CD4-positive, alpha-beta memory T cell (primary cell): ENCODE results near the gene SS18L1. TPM values are rescaled to one million over a fixed set of nuclear protein-coding genes. Genes with fewer than 3 reads are reported as not detected.
"Not testable (repeated sequence)": the region's sequence is repeated elsewhere in the genome, so short reads cannot be mapped to it uniquely, and the experiment has no call there.

Experiments used
- CTCF ChIA-PET: fragments of 350-600 bp; sonication (Branson Sonifier 250); formaldehyde crosslinking; loops from one replicate; lab custom pipeline; 2021; ENCODE audit warnings: inconsistent platforms; ENCODE audit not compliant: partially characterized antibody; lab: Charles Lee
- POLR2A ChIA-PET: fragments of 350-600 bp; sonication (Branson Sonifier 250); formaldehyde crosslinking; loops from one replicate; lab custom pipeline; 2021; ENCODE audit not compliant: partially characterized antibody; lab: Charles Lee
- DNase-seq, 5 donors: peaks; one replicate each; pipeline versions ENCODE4 v3.0.0 to v3.0.0-alpha.2; 2020 to 2022; ENCODE audit warnings: mixed read lengths in 1 of 5
- H3K27ac ChIP-seq: one replicate; pipeline ENCODE4 v1.7.0; 2013; ENCODE audit warnings: low read depth, low read length
- H3K27me3 ChIP-seq: 2 replicates; pipeline ENCODE4 v1.7.0; 2013; ENCODE audit warnings: mild to moderate bottlenecking, low read length, moderate library complexity; ENCODE audit not compliant: insufficient read depth
- H3K36me3 ChIP-seq: 2 replicates; pipeline ENCODE4 v1.7.0; 2013; ENCODE audit warnings: mild to moderate bottlenecking, low read length, moderate library complexity; ENCODE audit not compliant: insufficient read depth
- H3K4me1 ChIP-seq: 2 replicates; pipeline ENCODE4 v1.7.0; 2013; ENCODE audit warnings: mild to moderate bottlenecking, low read length, moderate library complexity; ENCODE audit not compliant: insufficient read depth
- H3K4me3 ChIP-seq, 2 donors: one replicate each; pipeline ENCODE4 v1.7.0; 2013; ENCODE audit warnings: low read length in 2 of 2, mild to moderate bottlenecking in 1 of 2
- H3K9me3 ChIP-seq, 2 donors: one replicate each; pipeline ENCODE4 v1.7.0; 2013; ENCODE audit warnings: low read length in 2 of 2, control low read depth in 1 of 2; ENCODE audit not compliant: control insufficient read depth in 1 of 2
- H3K27ac Mint-ChIP-seq, 7 donors: one replicate each; pipeline ENCODE4 v1.8.0; 2020 to 2021; ENCODE audit warnings: mixed read lengths in 7 of 7, mild to moderate bottlenecking in 6 of 7, inconsistent platforms in 3 of 7, moderate library complexity in 3 of 7
- H3K27me3 Mint-ChIP-seq, 2 donors: one replicate each; pipeline ENCODE4 v1.8.0; 2020 to 2021; ENCODE audit warnings: mixed read lengths in 2 of 2
- H3K36me3 Mint-ChIP-seq, 2 donors: one replicate each; pipeline ENCODE4 v1.8.0; 2020 to 2021; ENCODE audit warnings: mixed read lengths in 2 of 2, inconsistent platforms in 1 of 2, mild to moderate bottlenecking in 1 of 2
- H3K4me1 Mint-ChIP-seq, 4 donors: one replicate each; pipeline ENCODE4 v1.8.0; 2020 to 2021; ENCODE audit warnings: mixed read lengths in 4 of 4, mild to moderate bottlenecking in 1 of 4
- H3K4me3 Mint-ChIP-seq, 8 donors: one replicate each; pipeline ENCODE4 v1.8.0; 2020 to 2021; ENCODE audit warnings: mixed read lengths in 8 of 8, mild to moderate bottlenecking in 7 of 8, moderate library complexity in 6 of 8, inconsistent platforms in 3 of 8
- H3K9me3 Mint-ChIP-seq, 8 donors: one replicate each; pipeline ENCODE4 v1.8.0; 2020 to 2021; ENCODE audit warnings: mixed read lengths in 8 of 8, mild to moderate bottlenecking in 5 of 8, inconsistent platforms in 3 of 8, moderate library complexity in 1 of 8
- intact Hi-C: fragments of 100-400 bp; cut with micrococcal nuclease; formaldehyde crosslinking; loops from one replicate; pipeline ENCODE4 v1.15.1; 2023
- polyA plus RNA-seq, 2 donors: library from polyadenylated mRNA; unstranded; fragments of 300-500 nt; fragmentation: Illumina TruSeq; gene quantifications; one replicate each; pipeline ENCODE4 v1.2.3, GENCODE V29; 2021
- total RNA-seq, 2 experiments: library from RNA; stranded (reverse); gene quantifications; one replicate each; pipeline ENCODE4 v1.2.3, GENCODE V29; 2021

SS18L1 gene
- total and polyA plus RNA-seq, 4 experiments from 2014 or later: 0.71 to 24.8 (median 12.0) TPM

DNA sequence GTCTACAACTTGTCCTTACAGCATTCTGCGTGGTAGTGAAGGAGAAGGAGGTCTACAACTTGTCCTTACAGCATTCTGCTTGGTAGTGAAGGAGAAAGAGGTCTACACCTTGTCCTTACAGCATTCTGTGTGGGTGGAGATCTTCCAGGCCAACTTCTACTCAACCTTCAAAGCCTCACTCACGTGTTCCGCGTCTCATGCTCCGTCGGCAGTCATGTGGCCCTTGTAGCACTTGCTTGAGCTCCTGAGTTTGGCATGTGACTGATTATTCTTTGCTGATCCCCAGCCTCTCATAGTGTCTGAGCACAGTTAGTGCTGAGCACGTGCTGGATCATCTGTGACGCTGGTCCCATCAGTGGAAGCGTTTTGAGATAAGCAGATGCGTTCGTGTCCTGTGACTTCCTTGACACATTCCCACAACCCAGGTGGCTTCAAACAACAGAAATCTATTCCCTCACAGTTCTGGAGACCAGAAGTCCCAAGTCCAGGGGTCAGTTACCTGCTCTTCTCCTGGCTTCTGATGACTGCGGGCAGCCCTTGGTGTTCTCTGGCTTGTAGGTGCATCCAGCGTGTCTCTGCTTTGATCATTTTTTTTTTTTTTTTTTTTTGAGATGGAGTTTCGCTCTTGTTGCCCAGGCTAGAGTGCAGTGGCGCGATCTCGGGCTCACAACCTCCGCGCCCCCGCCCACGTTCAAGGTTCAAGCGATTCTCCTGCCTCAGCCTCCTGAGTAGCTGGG lies 2.6 kb downstream of the SS18L1 start:
- no peaks in the 10 kb centered on the region for H3K27me3 ChIP-seq
- H3K36me3 Mint-ChIP-seq: peaks cover 0 to 18% of the 10 kb centered on the region in 2 donors
- H3K4me3 ChIP-seq: no peak overlapping the region
- no peak overlapping the region for H3K27ac ChIP-seq
- H3K4me1 ChIP-seq: peaks cover 28% of the 10 kb centered on the region
- H3K9me3 Mint-ChIP-seq: peaks cover 0 to 2% (median 0%) of the 10 kb centered on the region in 8 donors
- ChIA-PET POLR2A (interaction anchor here (5.4 to 5.7 kb wide), 2 partner anchors 24 to 79 kb away, joined by 64 to 115 read pairs; partner anchors contain the start of genes LSM14B and TAF4), CTCF (interaction anchor here (1.0 to 1.6 kb wide), 2 partner anchors 135 to 136 kb away, joined by 3 to 5 read pairs; no protein-coding TSS in a partner anchor)
- no peaks in the 10 kb centered on the region for H3K36me3 ChIP-seq
- peak overlapping the region in 2 of 7 donors; percentile 15 to 87 for H3K27ac Mint-ChIP-seq
- intact Hi-C loops: no loop called here
- peak overlapping the region in 4 of 8 donors; percentile 12 to 87 (median 32) for H3K4me3 Mint-ChIP-seq
- H3K4me1 Mint-ChIP-seq: peaks cover 34 to 58% (median 42%) of the 10 kb centered on the region in 4 donors
- H3K27me3 Mint-ChIP-seq: no peaks in the 10 kb centered on the region
- no peak for DNase-seq
- H3K9me3 ChIP-seq: no peaks in the 10 kb centered on the region

DNA sequence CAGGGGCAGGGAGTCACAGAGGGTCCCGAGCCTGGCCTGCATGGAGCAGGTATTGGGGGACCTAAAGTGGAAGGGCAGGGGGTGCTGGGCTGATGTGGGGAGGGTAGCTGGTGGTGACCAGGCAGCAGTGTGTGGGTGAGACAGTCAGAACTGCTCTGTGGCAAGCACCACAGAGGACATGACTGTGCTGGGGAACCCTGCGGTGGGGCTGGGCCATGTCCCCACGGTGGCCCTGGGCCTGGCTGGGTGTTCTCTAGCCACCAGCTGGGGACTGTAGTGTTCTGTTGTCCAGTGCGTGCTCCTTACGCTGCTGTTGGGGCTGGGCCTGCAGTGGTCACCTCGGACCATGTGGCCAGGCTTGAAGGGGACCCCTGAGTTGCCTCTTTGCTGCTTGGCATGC lies 3.6 kb downstream of the SS18L1 start:
- Mint-ChIP-seq H3K27me3 (no peaks in the 10 kb centered on the region), H3K4me3 (no peak overlapping the region), H3K36me3 (peaks cover 2 to 8% of the 10 kb centered on the region in 2 donors), H3K27ac (peak overlapping the region in 1 of 7 donors; percentile 16), H3K4me1 (peaks cover 25 to 49% (median 34%) of the 10 kb centered on the region in 4 donors), H3K9me3 (no peaks in the 10 kb centered on the region)
- Histone ChIP-seq H3K9me3 (no peaks in the 10 kb centered on the region), H3K4me3 (no peak overlapping the region), H3K4me1 (peaks cover 19% of the 10 kb centered on the region), H3K27me3 (no peaks in the 10 kb centered on the region), H3K36me3 (no peaks in the 10 kb centered on the region), H3K27ac (no peak overlapping the region)
- POLR2A ChIA-PET: interaction anchor here (0.9 kb wide), 1 partner anchor 82 kb away, joined by 3 read pairs; the partner anchor contains the start of gene TAF4
- CTCF ChIA-PET: no interaction called here
- no peak for DNase-seq
- intact Hi-C loops: no loop called here

DNA sequence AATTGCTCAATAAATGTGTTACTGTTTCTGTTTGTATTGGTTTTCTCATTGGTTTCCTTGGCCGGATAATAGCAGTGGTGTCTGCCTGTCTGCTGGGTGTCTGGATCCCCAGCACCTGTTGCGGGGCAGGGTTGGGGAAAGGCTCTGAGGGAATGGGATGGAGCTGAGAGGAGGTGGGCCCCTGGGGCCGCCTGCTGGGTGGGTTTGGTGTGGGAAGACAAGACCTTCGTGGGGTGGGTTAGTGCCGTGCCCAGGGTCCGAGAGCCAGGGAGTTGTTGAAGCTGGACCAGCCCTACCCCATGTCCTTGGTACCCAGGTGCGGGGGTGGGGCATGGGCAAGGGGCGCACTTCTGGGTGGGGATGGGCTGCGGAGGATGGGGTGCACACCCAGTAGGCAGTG lies 4.0 kb downstream of the SS18L1 start:
- ChIA-PET CTCF (no interaction called here), POLR2A (interaction anchor here (0.9 kb wide), 1 partner anchor 82 kb away, joined by 3 read pairs; the partner anchor contains the start of gene TAF4)
- no peaks in the 10 kb centered on the region for H3K36me3 ChIP-seq
- no peaks in the 10 kb centered on the region for H3K27me3 ChIP-seq
- no peak for DNase-seq
- Mint-ChIP-seq H3K4me1 (peaks cover 25 to 46% (median 35%) of the 10 kb centered on the region in 4 donors), H3K36me3 (peaks cover 6% of the 10 kb centered on the region in 2 donors), H3K4me3 (peak overlapping the region in 1 of 8 donors; percentile 32), H3K27ac (peak overlapping the region in 4 of 7 donors; percentile 16 to 68 (median 50)), H3K9me3 (no peaks in the 10 kb centered on the region), H3K27me3 (no peaks in the 10 kb centered on the region)
- no peak overlapping the region for H3K4me3 ChIP-seq
- no peaks in the 10 kb centered on the region for H3K9me3 ChIP-seq
- H3K27ac ChIP-seq: no peak overlapping the region
- intact Hi-C loops: no loop called here
- H3K4me1 ChIP-seq: peaks cover 17% of the 10 kb centered on the region

GRCh38 chr20:62148383-62148782 lies 4.8 kb downstream of the SS18L1 start:
- H3K4me1 Mint-ChIP-seq: peaks cover 28 to 46% (median 38%) of the 10 kb centered on the region in 4 donors
- H3K4me3 Mint-ChIP-seq, H3K9me3 ChIP-seq, H3K4me3 ChIP-seq, DNase-seq, H3K9me3 Mint-ChIP-seq, H3K27ac Mint-ChIP-seq, CTCF ChIA-PET, H3K27me3 Mint-ChIP-seq, H3K27ac ChIP-seq, H3K27me3 ChIP-seq, H3K36me3 ChIP-seq, intact Hi-C loops, POLR2A ChIA-PET: not testable (repeated sequence)
- H3K36me3 Mint-ChIP-seq: peaks cover 10 to 14% of the 10 kb centered on the region in 2 donors
- H3K4me1 ChIP-seq: peaks cover 17% of the 10 kb centered on the region

DNA sequence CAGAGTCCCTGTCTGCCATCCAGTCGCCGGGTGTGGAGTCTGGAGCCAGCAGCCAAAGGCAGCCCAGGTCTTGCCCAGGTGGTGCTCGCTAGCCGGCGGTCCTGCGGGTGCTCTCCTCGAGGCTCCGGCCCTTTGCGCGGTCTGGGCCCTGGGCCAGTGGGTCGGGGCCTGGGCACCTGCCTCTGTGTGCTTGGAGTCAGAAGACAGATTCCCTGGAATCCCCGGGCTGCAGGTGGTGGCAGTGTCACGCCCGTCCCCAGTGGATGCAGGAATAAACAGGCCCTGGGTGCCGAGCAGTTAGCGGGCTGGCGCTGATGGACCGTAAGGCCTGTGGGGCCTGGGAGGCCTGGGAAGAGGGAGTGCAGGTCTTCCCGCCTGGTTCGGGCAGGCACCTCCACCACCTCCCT lies 5.3 kb downstream of the SS18L1 start:
- no peak overlapping the region for H3K4me3 Mint-ChIP-seq

DNA sequence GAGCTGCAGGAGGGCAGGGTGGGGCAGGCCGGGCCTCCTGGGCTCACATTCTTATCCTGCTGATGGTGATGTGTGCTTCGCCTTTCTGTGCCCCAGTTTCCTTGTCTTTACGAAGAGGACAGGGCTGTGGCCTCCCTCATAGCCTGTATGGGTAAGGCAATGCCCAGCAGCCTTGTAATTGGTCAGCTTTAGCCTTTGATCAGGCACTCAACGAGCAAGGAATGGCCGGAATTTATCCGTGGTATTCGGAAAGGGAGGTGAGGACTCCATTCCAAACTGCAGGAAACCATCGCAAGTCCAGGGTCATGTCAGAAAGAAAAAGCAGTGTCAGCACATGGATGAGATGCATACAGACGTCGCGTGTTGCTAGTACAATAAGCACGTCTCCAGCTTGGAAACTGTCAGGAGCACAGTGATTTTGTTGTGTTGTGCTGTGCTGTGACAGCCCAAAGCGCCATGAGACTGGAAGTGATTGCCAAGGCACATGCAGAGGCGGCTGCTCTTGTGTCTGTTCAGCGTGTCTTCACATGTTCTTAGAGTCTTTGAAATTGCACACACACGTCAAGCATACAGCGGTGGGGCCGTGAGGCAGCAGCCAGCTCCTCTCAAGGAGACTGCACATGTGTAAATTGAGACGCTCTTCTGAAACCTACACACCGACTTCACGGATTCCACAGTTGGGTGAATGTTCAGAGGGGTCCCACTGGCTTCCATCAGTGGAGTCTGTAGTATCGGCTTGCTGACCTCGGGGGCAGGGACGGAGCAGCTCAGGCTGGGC lies 6.2 kb downstream of the SS18L1 start:
- Histone ChIP-seq H3K27me3 (no peaks in the 10 kb centered on the region), H3K4me3 (no peak overlapping the region), H3K27ac (no peak overlapping the region), H3K4me1 (peaks cover 13% of the 10 kb centered on the region), H3K36me3 (no peaks in the 10 kb centered on the region), H3K9me3 (no peaks in the 10 kb centered on the region)
- peaks cover 19 to 28% of the 10 kb centered on the region in 2 donors for H3K36me3 Mint-ChIP-seq
- no peak overlapping the region for H3K4me3 Mint-ChIP-seq
- no peak for DNase-seq
- H3K27me3 Mint-ChIP-seq: no peaks in the 10 kb centered on the region
- H3K27ac Mint-ChIP-seq: peak overlapping the region in 2 of 7 donors; percentile 24 to 76
- CTCF ChIA-PET: interaction anchor here (1.3 kb wide), 1 partner anchor 138 kb away, joined by 3 read pairs; no protein-coding TSS in a partner anchor
- intact Hi-C loops: no loop called here
- POLR2A ChIA-PET: no interaction called here
- H3K4me1 Mint-ChIP-seq: peaks cover 27 to 44% (median 36%) of the 10 kb centered on the region in 4 donors
- H3K9me3 Mint-ChIP-seq: peaks cover 0 to 7% (median 0%) of the 10 kb centered on the region in 8 donors

More for the DNA sequence above, 5.3 kb downstream of the SS18L1 start:
- Histone ChIP-seq H3K36me3 (no peaks in the 10 kb centered on the region), H3K27ac (no peak overlapping the region), H3K9me3 (no peaks in the 10 kb centered on the region), H3K4me3 (no peak overlapping the region), H3K4me1 (peaks cover 17% of the 10 kb centered on the region), H3K27me3 (no peaks in the 10 kb centered on the region)
- intact Hi-C loops: no loop called here
- Mint-ChIP-seq H3K9me3 (peaks cover 0 to 7% (median 0%) of the 10 kb centered on the region in 8 donors), H3K36me3 (peaks cover 15 to 19% of the 10 kb centered on the region in 2 donors), H3K4me1 (peaks cover 28 to 47% (median 40%) of the 10 kb centered on the region in 4 donors), H3K27ac (no peak overlapping the region), H3K27me3 (no peaks in the 10 kb centered on the region)
- DNase-seq: no peak
- ChIA-PET CTCF (no interaction called here), POLR2A (no interaction called here)

- no peak overlapping the region for H3K4me3 Mint-ChIP-seq
- intact Hi-C loops: no loop called here
- POLR2A ChIA-PET: no interaction called here
These were observed 6.7 kb downstream of the SS18L1 start for GRCh38 chr20:62150310-62150575.

More at GRCh38 chr20:62150310-62150575, 6.7 kb downstream of the SS18L1 start:
- no peaks in the 10 kb centered on the region for H3K36me3 ChIP-seq
- Mint-ChIP-seq H3K27ac (peak overlapping the region in 2 of 7 donors; percentile 24 to 76), H3K36me3 (peaks cover 23 to 31% of the 10 kb centered on the region in 2 donors), H3K9me3 (peaks cover 0 to 7% (median 0%) of the 10 kb centered on the region in 8 donors), H3K4me1 (peaks cover 24 to 39% (median 31%) of the 10 kb centered on the region in 4 donors), H3K27me3 (no peaks in the 10 kb centered on the region)
- peaks cover 8% of the 10 kb centered on the region for H3K4me1 ChIP-seq
- no peak overlapping the region for H3K27ac ChIP-seq
- no peak overlapping the region for H3K4me3 ChIP-seq
- no peaks in the 10 kb centered on the region for H3K27me3 ChIP-seq
- DNase-seq: no peak
- no peaks in the 10 kb centered on the region for H3K9me3 ChIP-seq
- CTCF ChIA-PET: interaction anchor here (1.3 kb wide), 1 partner anchor 139 kb away, joined by 3 read pairs; no protein-coding TSS in a partner anchor
